HG03342 (cell line): ENCODE results near the gene CCDC9.

Experiments
- ATAC-seq: cut with Tn5 transposase; IDR thresholded peaks from one replicate; pipeline ENCODE4 v1.9.1; 2021; ENCODE audit warnings: mild to moderate bottlenecking, moderate library complexity; ENCODE audit not compliant: unreplicated experiment

CCDC9 gene

GRCh38 chr19:47255879-47256692 is at the start of gene CCDC9:
Gene CCDC9, plus strand, starts transcription at chr19:47256525. Its CDS starts 1,876 bp downstream, at chr19:47258401.
- peak; percentile 54 for ATAC-seq

GRCh38 chr19:47209319-47210179 is 46.8 kb upstream of the CCDC9 start:
- no peak for ATAC-seq

- no peak for ATAC-seq
Observed at GRCh38 chr19:47210180-47210490, 46.2 kb upstream of the CCDC9 start.

GRCh38 chr19:47210689-47211316 is 45.5 kb upstream of the CCDC9 start:
- no peak for ATAC-seq

GRCh38 chr19:47215581-47215980 is 40.7 kb upstream of the CCDC9 start:
- no peak for ATAC-seq

GRCh38 chr19:47221080-47221841 is 35.1 kb upstream of the CCDC9 start:
- no peak for ATAC-seq

- ATAC-seq: no peak
Observed at GRCh38 chr19:47221890-47222289, 34.4 kb upstream of the CCDC9 start.

GRCh38 chr19:47225746-47226425 is 30.4 kb upstream of the CCDC9 start:
- peak; percentile 39 for ATAC-seq

- ATAC-seq: peak; percentile 24
Observed at GRCh38 chr19:47226426-47227351, 29.6 kb upstream of the CCDC9 start.

GRCh38 chr19:47227352-47228167 is 28.8 kb upstream of the CCDC9 start:
- ATAC-seq: no peak

GRCh38 chr19:47228168-47228936 is 28.0 kb upstream of the CCDC9 start:
- no peak for ATAC-seq

GRCh38 chr19:47228937-47229675 is 27.2 kb upstream of the CCDC9 start:
- no peak for ATAC-seq

- ATAC-seq: no peak
Observed at GRCh38 chr19:47229676-47230053, 26.7 kb upstream of the CCDC9 start.

- ATAC-seq: no peak
Observed at GRCh38 chr19:47230054-47230920, 26.0 kb upstream of the CCDC9 start.

- ATAC-seq: no peak
Observed at GRCh38 chr19:47230921-47231214, 25.5 kb upstream of the CCDC9 start, which contains the start of gene BBC3. Gene BBC3, minus strand, starts transcription at chr19:47231199. Its CDS starts 2,768 bp downstream, at chr19:47228431.
